WERI-Rb-1 (cell line): ENCODE results near the gene LNP1.

Experiments used
- DNase-seq: peaks from one replicate; pipeline ENCODE4 v3.0.0-alpha.2; 2020
- H3K27ac ChIP-seq: fragments of 250-450 bp; sonication (Bioruptor Pico); 2 replicates; pipeline ENCODE4 v1.5.1; 2020; ENCODE audit warnings: mild to moderate bottlenecking, moderate library complexity
- H3K27me3 ChIP-seq: fragments of 250-450 bp; sonication (Bioruptor Pico); 2 replicates; pipeline ENCODE4 v1.5.1; 2021; ENCODE audit warnings: mild to moderate bottlenecking, low read depth, moderate library complexity; ENCODE audit not compliant: insufficient read depth, severe bottlenecking
- H3K36me3 ChIP-seq: fragments of 250-450 bp; sonication (Bioruptor Pico); 2 replicates; pipeline ENCODE4 v1.5.1; 2020; ENCODE audit warnings: mild to moderate bottlenecking, moderate library complexity
- H3K4me3 ChIP-seq: 2 replicates; pipeline ENCODE4 v1.5.1; 2011; ENCODE audit warnings: low read depth, mild to moderate bottlenecking, control low read depth, low read length
- H3K9me3 ChIP-seq: fragments of 250-450 bp; sonication (Bioruptor Pico); 2 replicates; pipeline ENCODE4 v1.5.1; 2021; ENCODE audit warnings: mild to moderate bottlenecking, moderate library complexity; ENCODE audit not compliant: severe bottlenecking
- CTCF ChIP-seq: IDR thresholded peaks from 2 replicates; pipeline ENCODE4 v1.5.1; 2011; ENCODE audit warnings: low read depth, mild to moderate bottlenecking, control low read depth, inconsistent platforms, low read length

The LNP1 gene

GRCh38 chr3:100416863-100417262 is 15.5 kb downstream of the LNP1 start:
- no peaks in the 10 kb centered on the region for H3K27me3 ChIP-seq
- H3K27ac ChIP-seq = no peak overlapping the region
- H3K9me3 ChIP-seq = no peaks in the 10 kb centered on the region
- no peak for DNase-seq
- TF ChIP-seq CTCF = no peak
- H3K4me3 ChIP-seq = no peak overlapping the region
- no peaks in the 10 kb centered on the region for H3K36me3 ChIP-seq

GRCh38 chr3:100419406-100419805 is 18.1 kb downstream of the LNP1 start:
- Histone ChIP-seq H3K9me3 (no peaks in the 10 kb centered on the region), H3K27me3 (no peaks in the 10 kb centered on the region), H3K4me3 (no peak overlapping the region), H3K36me3 (no peaks in the 10 kb centered on the region), H3K27ac (no peak overlapping the region)
- no peak for TF ChIP-seq CTCF
- DNase-seq = no peak

GRCh38 chr3:100420885-100421284 is 19.5 kb downstream of the LNP1 start:
- Histone ChIP-seq H3K9me3 (no peaks in the 10 kb centered on the region), H3K27me3 (no peaks in the 10 kb centered on the region), H3K27ac (no peak overlapping the region), H3K36me3 (no peaks in the 10 kb centered on the region), H3K4me3 (no peak overlapping the region)
- no peak for DNase-seq
- no peak for TF ChIP-seq CTCF

- no peaks in the 10 kb centered on the region for H3K27me3 ChIP-seq
- no peak for DNase-seq
- no peak overlapping the region for H3K27ac ChIP-seq
- no peaks in the 10 kb centered on the region for H3K36me3 ChIP-seq
- H3K9me3 ChIP-seq = no peaks in the 10 kb centered on the region
- no peak overlapping the region for H3K4me3 ChIP-seq
- TF ChIP-seq CTCF = no peak
Observed at GRCh38 chr3:100423611-100424010, 22.3 kb downstream of the LNP1 start.

- Histone ChIP-seq H3K27ac (no peak overlapping the region), H3K9me3 (no peaks in the 10 kb centered on the region), H3K36me3 (no peaks in the 10 kb centered on the region), H3K4me3 (no peak overlapping the region), H3K27me3 (no peaks in the 10 kb centered on the region)
- no peak for DNase-seq
- TF ChIP-seq CTCF = no peak
Observed at GRCh38 chr3:100424261-100424660, 22.9 kb downstream of the LNP1 start.

GRCh38 chr3:100425316-100425715 is 24.0 kb downstream of the LNP1 start:
- no peak overlapping the region for H3K27ac ChIP-seq
- H3K9me3 ChIP-seq = no peaks in the 10 kb centered on the region
- no peaks in the 10 kb centered on the region for H3K27me3 ChIP-seq
- H3K36me3 ChIP-seq = no peaks in the 10 kb centered on the region
- DNase-seq = no peak
- no peak overlapping the region for H3K4me3 ChIP-seq
- TF ChIP-seq CTCF = no peak
